HEK293T (cell line): ENCODE results near the gene CRX.
"Not testable (repeated sequence)": the region's sequence is repeated elsewhere in the genome, so short reads cannot be mapped to it uniquely, and the experiment has no call there.

Experiments used
- CTCF ChIA-PET: fragments of 350-600 bp; formaldehyde crosslinking; extraction: SDS; loops from one replicate; lab custom pipeline; 2021; ENCODE audit warnings: antibody characterized with exemption, inconsistent platforms; lab: Yijun Ruan, JAX
- POLR2A ChIA-PET: fragments of 350-600 bp; formaldehyde crosslinking; extraction: SDS; loops from one replicate; lab custom pipeline; 2020; ENCODE audit warnings: antibody characterized with exemption, inconsistent platforms; lab: Yijun Ruan, JAX
- DNase-seq: peaks from one replicate; pipeline ENCODE4 v3.0.0; 2012; ENCODE audit warnings: mixed read lengths; ENCODE audit errors: extremely low spot score
- ARNT ChIP-seq: fragments of 450-650 bp; IDR thresholded peaks from 2 replicates; pipeline ENCODE4 v1.6.1; 2017; ENCODE audit warnings: mild to moderate bottlenecking
- BHLHE40 ChIP-seq: fragments of 450-650 bp; IDR thresholded peaks from 2 replicates; pipeline ENCODE4 v1.6.1; 2016; ENCODE audit warnings: mild to moderate bottlenecking, moderate library complexity, borderline replicate concordance
- CTBP1 ChIP-seq: fragments of 450-650 bp; IDR thresholded peaks from 2 replicates; pipeline ENCODE4 v1.6.1; 2016; ENCODE audit warnings: borderline replicate concordance
- ELF4 ChIP-seq: fragments of 450-650 bp; IDR thresholded peaks from 2 replicates; pipeline ENCODE4 v1.6.1; 2017; ENCODE audit warnings: antibody characterized with exemption
- FOXA1 ChIP-seq: fragments of 450-650 bp; IDR thresholded peaks from 2 replicates; pipeline ENCODE4 v1.6.1; 2016; ENCODE audit warnings: mild to moderate bottlenecking
- FOXK2 ChIP-seq: fragments of 450-650 bp; IDR thresholded peaks from 2 replicates; pipeline ENCODE4 v1.6.1; 2016; ENCODE audit warnings: mild to moderate bottlenecking
- FOXM1 ChIP-seq: fragments of 450-650 bp; IDR thresholded peaks from 2 replicates; pipeline ENCODE4 v1.6.1; 2017; ENCODE audit warnings: mild to moderate bottlenecking, borderline replicate concordance
- HDGF ChIP-seq: fragments of 450-650 bp; IDR thresholded peaks from 2 replicates; pipeline ENCODE4 v1.6.1; 2017; ENCODE audit warnings: antibody characterized with exemption, borderline replicate concordance
- L3MBTL2 ChIP-seq: fragments of 450-650 bp; conservative IDR thresholded peaks from 2 replicates; pipeline ENCODE4 v1.6.1; 2016; ENCODE audit warnings: mild to moderate bottlenecking
- LEF1 ChIP-seq: fragments of 450-650 bp; IDR thresholded peaks from 2 replicates; pipeline ENCODE4 v1.6.1; 2017; ENCODE audit warnings: mild to moderate bottlenecking, borderline replicate concordance
- NFRKB ChIP-seq: fragments of 450-650 bp; IDR thresholded peaks from 2 replicates; pipeline ENCODE4 v1.6.1; 2016; ENCODE audit warnings: mild to moderate bottlenecking, moderate library complexity
- PKNOX1 ChIP-seq: fragments of 450-650 bp; IDR thresholded peaks from 2 replicates; pipeline ENCODE4 v1.6.1; 2016
- SP1 ChIP-seq: fragments of 450-650 bp; IDR thresholded peaks from 2 replicates; pipeline ENCODE4 v1.6.1; 2017
- SUZ12 ChIP-seq: fragments of 450-650 bp; IDR thresholded peaks from 2 replicates; pipeline ENCODE4 v1.6.1; 2016; ENCODE audit warnings: mild to moderate bottlenecking
- TARDBP ChIP-seq: fragments of 450-650 bp; IDR thresholded peaks from 2 replicates; pipeline ENCODE4 v1.6.1; 2016
- ZNF384 ChIP-seq: fragments of 450-650 bp; IDR thresholded peaks from 2 replicates; pipeline ENCODE4 v1.6.1; 2016

The CRX gene

GRCh38 chr19:47813995-47814328 is 7.8 kb upstream of the CRX start:
- no peak for DNase-seq
- TF ChIP-seq PKNOX1 (no peak), CTBP1 (no peak), TARDBP (no peak), FOXM1 (no peak), L3MBTL2 (no peak), NFRKB (no peak), BHLHE40 (no peak), ZNF384 (no peak), LEF1 (no peak), FOXA1 (no peak)
- ChIA-PET POLR2A (interaction anchor here (0.6 kb wide), 1 partner anchor 14 kb away, joined by 3 read pairs; no protein-coding TSS in a partner anchor), CTCF (interaction anchor here (0.9 to 1.7 kb wide), 4 partner anchors 16 to 55 kb away, joined by 3 to 10 read pairs (median 4); no protein-coding TSS in a partner anchor)

- CTCF ChIA-PET: interaction anchor here (0.6 to 1.1 kb wide), 2 partner anchors 10 to 52 kb away, joined by 3 to 7 read pairs; no protein-coding TSS in a partner anchor
- POLR2A ChIA-PET, DNase-seq: not testable (repeated sequence)
Observed at GRCh38 chr19:47816270-47816669, 5.5 kb upstream of the CRX start.

GRCh38 chr19:47818221-47818620 is 3.5 kb upstream of the CRX start:
- POLR2A ChIA-PET, DNase-seq, CTCF ChIA-PET: not testable (repeated sequence)

- ChIA-PET POLR2A (no interaction called here), CTCF (no interaction called here)
- DNase-seq: no peak
- TF ChIP-seq FOXK2 (no peak), SUZ12 (no peak), ELF4 (no peak), FOXA1 (no peak), FOXM1 (no peak), BHLHE40 (no peak), HDGF (no peak), PKNOX1 (no peak), ZNF384 (no peak), SP1 (no peak), LEF1 (no peak), CTBP1 (no peak), NFRKB (no peak), ARNT (no peak), TARDBP (no peak), L3MBTL2 (no peak)
Observed at GRCh38 chr19:47819858-47820257, 1.9 kb upstream of the CRX start.

GRCh38 chr19:47820410-47820809 is 1.3 kb upstream of the CRX start:
- TF ChIP-seq NFRKB (no peak), FOXA1 (no peak), PKNOX1 (no peak), ELF4 (no peak), ARNT (no peak), BHLHE40 (no peak), FOXM1 (no peak), SP1 (no peak), CTBP1 (no peak), SUZ12 (no peak), FOXK2 (no peak), LEF1 (no peak), HDGF (no peak), L3MBTL2 (no peak), ZNF384 (no peak), TARDBP (no peak)
- ChIA-PET CTCF (no interaction called here), POLR2A (no interaction called here)
- no peak for DNase-seq

GRCh38 chr19:47824396-47824795 is 2.7 kb downstream of the CRX start:
- POLR2A ChIA-PET: no interaction called here
- TF ChIP-seq ARNT (no peak), ZNF384 (no peak), ELF4 (no peak), LEF1 (no peak), PKNOX1 (no peak), CTBP1 (no peak), SP1 (no peak), L3MBTL2 (no peak), BHLHE40 (no peak), FOXA1 (no peak), NFRKB (no peak), HDGF (no peak), FOXK2 (no peak), FOXM1 (no peak), TARDBP (no peak), SUZ12 (no peak)
- CTCF ChIA-PET: no interaction called here
- no peak for DNase-seq
